B cell (primary cell): Measurements from ENCODE around the gene UBA1. TPM values are rescaled to one million over a fixed set of nuclear protein-coding genes. Genes with fewer than 3 reads are reported as not detected.

Source experiments
- ATAC-seq: fragments of 200-7000 bp; cut with Tn5 transposase; one replicate; pipeline ENCODE4 v1.10.0; 2021; ENCODE audit warnings: low read depth, mild to moderate bottlenecking, moderate number of reproducible peaks, moderate library complexity
- CTCF ChIA-PET: fragments of 350-600 bp; sonication (Branson Sonifier 250); formaldehyde crosslinking; loops from one replicate; lab custom pipeline; 2021; ENCODE audit warnings: antibody characterized with exemption, inconsistent platforms; lab: Charles Lee
- POLR2A ChIA-PET: fragments of 350-600 bp; sonication (Branson Sonifier 250); formaldehyde crosslinking; loops from one replicate; lab custom pipeline; 2021; ENCODE audit warnings: antibody characterized with exemption; lab: Charles Lee
- DNase-seq: peaks from one replicate; pipeline ENCODE4 v3.0.0; 2013
- H2AFZ ChIP-seq: 2 replicates; pipeline ENCODE4 v1.6.1; 2012; ENCODE audit warnings: mild to moderate bottlenecking, low read depth, low read length; ENCODE audit not compliant: insufficient read depth, poor library complexity, severe bottlenecking
- H3K27ac ChIP-seq, 2 donors: 1 replicate in 1 of 2; 2 replicates in 1 of 2; pipeline ENCODE4 v1.5.1; 2012 to 2013; ENCODE audit warnings: low read length in 2 of 2, mild to moderate bottlenecking in 2 of 2, moderate library complexity in 1 of 2
- H3K27me3 ChIP-seq, 4 experiments: fragments of 200-600 bp in 1 of 4; sonication (generic) in 1 of 4; replicated peaks in 1 of 4; 1 replicate in 2 of 4; 2 replicates in 2 of 4; pipeline versions ENCODE4 v1.6.1 to v1.7.0; 2013 to 2016; ENCODE audit warnings: low read length in 3 of 4, mild to moderate bottlenecking in 2 of 4, mixed read lengths in 1 of 4, moderate library complexity in 1 of 4; ENCODE audit not compliant: insufficient read depth in 4 of 4, control insufficient read depth in 3 of 4; ENCODE audit errors: control extremely low read depth in 1 of 4
- H3K36me3 ChIP-seq, 2 experiments: replicated peaks in 1 of 2; 1 replicate in 1 of 2; 2 replicates in 1 of 2; pipeline versions ENCODE4 v1.6.1 to v1.7.1; 2013; ENCODE audit warnings: low read length in 1 of 2; ENCODE audit not compliant: insufficient read depth in 2 of 2, control insufficient read depth in 1 of 2; ENCODE audit errors: control extremely low read depth in 1 of 2, extremely low read depth in 1 of 2
- H3K4me1 ChIP-seq, 2 donors: fragments of 200-600 bp in 1 of 2; sonication (generic) in 1 of 2; 1 replicate in 1 of 2; 2 replicates in 1 of 2; pipeline versions ENCODE4 v1.5.1 to v1.6.1; 2013 to 2017; ENCODE audit warnings: low read length in 2 of 2; ENCODE audit not compliant: control insufficient read depth in 2 of 2, insufficient read depth in 2 of 2
- H3K4me2 ChIP-seq: replicated peaks from 2 replicates; pipeline ENCODE3; 2012; ENCODE audit warnings: mild to moderate bottlenecking, low read depth, low read length; ENCODE audit not compliant: poor library complexity, severe bottlenecking
- H3K4me3 ChIP-seq, 5 experiments: fragments of 200-600 bp in 1 of 5; sonication (generic) in 1 of 5; 1 replicate in 3 of 5; 2 replicates in 2 of 5; pipeline versions ENCODE4 v1.5.1 to v1.7.0; 2011 to 2016; ENCODE audit warnings: low read length in 4 of 5, mild to moderate bottlenecking in 4 of 5, low read depth in 2 of 5, control low read depth in 1 of 5, moderate library complexity in 1 of 5; ENCODE audit not compliant: insufficient read depth in 1 of 5; ENCODE audit errors: control extremely low read depth in 1 of 5, extremely low read depth in 1 of 5
- H3K79me2 ChIP-seq: fragments of 200-600 bp; sonication (generic); one replicate; pipeline ENCODE4 v1.6.0; 2016; ENCODE audit warnings: low read length; ENCODE audit not compliant: control insufficient read depth, insufficient read depth
- H3K9ac ChIP-seq: fragments of 200-600 bp; sonication (generic); 2 replicates; pipeline ENCODE4 v1.6.1; 2017; ENCODE audit warnings: mild to moderate bottlenecking, low read length, moderate library complexity
- H3K9me3 ChIP-seq, 3 donors: one replicate each; pipeline versions ENCODE4 v1.6.1 to v1.7.1; 2013; ENCODE audit warnings: low read length in 2 of 3; ENCODE audit not compliant: control insufficient read depth in 2 of 3, insufficient read depth in 1 of 3; ENCODE audit errors: control extremely low read depth in 1 of 3
- H4K20me1 ChIP-seq: 2 replicates; pipeline ENCODE4 v1.6.0; 2012; ENCODE audit warnings: mild to moderate bottlenecking, low read length; ENCODE audit not compliant: insufficient read depth, control insufficient read depth, poor library complexity, severe bottlenecking
- H3K27ac Mint-ChIP-seq: one replicate; pipeline ENCODE4 v1.8.0; 2021; ENCODE audit warnings: mixed read lengths
- H3K27me3 Mint-ChIP-seq: one replicate; pipeline ENCODE4 v1.8.0; 2021; ENCODE audit warnings: mixed read lengths
- H3K4me1 Mint-ChIP-seq: one replicate; pipeline ENCODE4 v1.8.0; 2021; ENCODE audit warnings: mixed read lengths
- H3K4me3 Mint-ChIP-seq: one replicate; pipeline ENCODE4 v1.8.0; 2021; ENCODE audit warnings: mixed read lengths
- H3K9me3 Mint-ChIP-seq: one replicate; pipeline ENCODE4 v1.8.0; 2022; ENCODE audit warnings: mixed read lengths; ENCODE audit not compliant: insufficient read depth
- EZH2 ChIP-seq: IDR thresholded peaks from 2 replicates; pipeline ENCODE4 v1.6.1; 2012; ENCODE audit warnings: borderline replicate concordance, low read depth, mild to moderate bottlenecking, moderate library complexity, low read length; ENCODE audit not compliant: insufficient read depth, poor library complexity, severe bottlenecking
- WGBS: methylation state at CpG from one replicate; pipeline ENCODE4 v1.1.5; 2013; ENCODE audit warnings: missing lambda C conversion rate; ENCODE audit not compliant: insufficient coverage; 5-methylcytosine and 5-hydroxymethylcytosine counted together
- intact Hi-C: fragments of 100-400 bp; cut with micrococcal nuclease; formaldehyde crosslinking; loops from one replicate; pipeline ENCODE4 v1.10.0; 2022
- polyA plus RNA-seq: library from polyadenylated mRNA; depleted of rRNA; stranded (reverse); fragments of >200 nt; gene quantifications from 2 replicates; pipeline ENCODE4 v1.2.3, GENCODE V29; 2012
- total RNA-seq, 2 donors: library from RNA; stranded (reverse); fragments of 120-200 nt in 1 of 2; gene quantifications; 1 replicate in 1 of 2; 2 replicates in 1 of 2; pipeline versions ENCODE4 v1.2.3 to v1.2.4, GENCODE V29; 2013 to 2022
- TF ChIP-seq, protein P1 (sequence below): fragments of 200-600 bp; IDR thresholded peaks from one replicate; pipeline ENCODE4 v1.8.0; 2022; ENCODE audit warnings: antibody characterized with exemption, mild to moderate bottlenecking

UBA1 gene
- total and polyA plus RNA-seq, 2 donors (not counting 1 experiment from before 2014, with no cell fraction given), result 166 to 211 TPM

DNA sequence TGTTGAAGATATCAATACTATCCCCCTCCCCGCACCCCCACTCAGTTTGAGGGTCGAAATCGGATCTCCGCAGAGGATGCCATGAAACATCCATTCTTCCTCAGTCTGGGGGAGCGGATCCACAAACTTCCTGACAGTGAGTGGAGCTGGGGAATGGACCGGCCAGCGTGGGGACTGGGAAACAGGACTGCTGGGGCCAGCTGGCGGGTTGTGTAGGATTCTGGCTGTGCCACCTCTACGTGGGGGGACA lies 33.6 kb downstream of the UBA1 start:
- no peak overlapping the region for H3K4me3 ChIP-seq
- Mint-ChIP-seq H3K9me3 (no peaks in the 10 kb centered on the region), H3K4me1 (peaks cover 2% of the 10 kb centered on the region), H3K4me3 (no peak overlapping the region), H3K27me3 (no peaks in the 10 kb centered on the region), H3K27ac (no peak overlapping the region)
- DNase-seq (no peak), ATAC-seq (no peak)
- no peak overlapping the region for H3K27ac ChIP-seq
- no peaks in the 10 kb centered on the region for H3K27me3 ChIP-seq
- H4K20me1 ChIP-seq, result peaks cover 15% of the 10 kb centered on the region
- H3K9ac ChIP-seq, result no peak overlapping the region
- H3K36me3 ChIP-seq, result peaks cover 0 to 42% of the 10 kb centered on the region in 2 experiments
- ChIA-PET CTCF (no interaction called here), POLR2A (no interaction called here)
- no peak overlapping the region for H2AFZ ChIP-seq
- no CpG with 5 or more reads among the region's 9 CpGs for WGBS
- H3K9me3 ChIP-seq, result no peaks in the 10 kb centered on the region
- intact Hi-C loops, result no loop called here
- H3K4me1 ChIP-seq, result peaks cover 0 to 2% of the 10 kb centered on the region in 2 donors
- TF ChIP-seq EZH2, result no peak
- TF ChIP-seq, protein P1, sequence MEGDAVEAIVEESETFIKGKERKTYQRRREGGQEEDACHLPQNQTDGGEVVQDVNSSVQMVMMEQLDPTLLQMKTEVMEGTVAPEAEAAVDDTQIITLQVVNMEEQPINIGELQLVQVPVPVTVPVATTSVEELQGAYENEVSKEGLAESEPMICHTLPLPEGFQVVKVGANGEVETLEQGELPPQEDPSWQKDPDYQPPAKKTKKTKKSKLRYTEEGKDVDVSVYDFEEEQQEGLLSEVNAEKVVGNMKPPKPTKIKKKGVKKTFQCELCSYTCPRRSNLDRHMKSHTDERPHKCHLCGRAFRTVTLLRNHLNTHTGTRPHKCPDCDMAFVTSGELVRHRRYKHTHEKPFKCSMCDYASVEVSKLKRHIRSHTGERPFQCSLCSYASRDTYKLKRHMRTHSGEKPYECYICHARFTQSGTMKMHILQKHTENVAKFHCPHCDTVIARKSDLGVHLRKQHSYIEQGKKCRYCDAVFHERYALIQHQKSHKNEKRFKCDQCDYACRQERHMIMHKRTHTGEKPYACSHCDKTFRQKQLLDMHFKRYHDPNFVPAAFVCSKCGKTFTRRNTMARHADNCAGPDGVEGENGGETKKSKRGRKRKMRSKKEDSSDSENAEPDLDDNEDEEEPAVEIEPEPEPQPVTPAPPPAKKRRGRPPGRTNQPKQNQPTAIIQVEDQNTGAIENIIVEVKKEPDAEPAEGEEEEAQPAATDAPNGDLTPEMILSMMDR, result no peak
- H3K79me2 ChIP-seq, result no peaks in the 10 kb centered on the region
- H3K4me2 ChIP-seq, result no peak overlapping the region

DNA sequence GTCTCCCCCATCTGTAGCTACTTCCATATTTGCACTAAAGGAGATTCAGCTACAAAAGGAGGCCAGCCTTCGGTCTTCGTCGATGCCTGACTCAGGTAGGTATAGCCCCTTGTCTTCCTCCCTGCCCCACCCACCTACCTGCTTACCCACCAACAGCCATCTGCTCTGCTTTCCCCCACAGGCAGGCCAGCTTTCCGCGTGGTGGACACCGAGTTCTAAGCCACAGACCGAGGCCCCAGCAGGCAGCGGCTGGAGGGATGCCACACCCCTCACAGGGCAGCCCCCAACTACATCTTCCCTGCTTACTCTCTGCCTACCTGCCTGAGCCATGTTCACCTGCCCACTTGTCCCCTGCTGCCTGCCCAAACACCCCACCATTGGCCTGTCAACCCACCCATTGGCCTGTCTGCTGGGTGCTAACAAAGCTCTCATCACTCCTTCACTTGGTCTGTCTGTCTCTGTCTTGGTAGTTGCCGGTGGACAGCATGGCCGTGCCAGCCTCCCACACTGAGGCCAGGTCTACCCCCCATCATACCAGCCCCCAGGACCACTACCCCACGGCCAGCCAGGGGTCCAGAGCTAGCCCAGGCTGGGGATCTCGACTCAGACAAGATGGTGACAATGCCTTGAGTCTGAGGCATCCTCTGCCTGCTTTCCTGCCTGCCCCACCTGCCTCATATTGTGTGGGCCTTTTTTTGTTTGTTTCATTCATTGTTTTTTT lies 35.1 kb downstream of the UBA1 start:
- H3K27ac Mint-ChIP-seq, result no peak overlapping the region
- no peak for DNase-seq
- peaks cover 0 to 8% of the 10 kb centered on the region in 2 donors for H3K4me1 ChIP-seq
- H3K79me2 ChIP-seq, result no peaks in the 10 kb centered on the region
- ChIA-PET CTCF (no interaction called here), POLR2A (no interaction called here)
- H3K4me1 Mint-ChIP-seq, result peaks cover 5% of the 10 kb centered on the region
- peaks cover 5% of the 10 kb centered on the region for H4K20me1 ChIP-seq
- no peak overlapping the region for H3K4me3 Mint-ChIP-seq
- H3K9ac ChIP-seq, result no peak overlapping the region
- ATAC-seq, result no peak
- no peak overlapping the region for H3K4me3 ChIP-seq
- intact Hi-C loops, result no loop called here
- no peaks in the 10 kb centered on the region for H3K27me3 ChIP-seq
- H3K9me3 ChIP-seq, result no peaks in the 10 kb centered on the region
- TF ChIP-seq EZH2, result no peak
- TF ChIP-seq, protein P1, result no peak
- 92% methylated on average over 7 of the region's 12 CpGs for WGBS
- peaks cover 0 to 37% of the 10 kb centered on the region in 2 experiments for H3K36me3 ChIP-seq
- H2AFZ ChIP-seq, result no peak overlapping the region
- no peak overlapping the region for H3K4me2 ChIP-seq
- no peaks in the 10 kb centered on the region for H3K27me3 Mint-ChIP-seq
- no peaks in the 10 kb centered on the region for H3K9me3 Mint-ChIP-seq
- H3K27ac ChIP-seq, result no peak overlapping the region
